SU-DHL-6 (cell line): ENCODE results near the gene MEOX2.

Source experiments
- H2AFZ ChIP-seq: fragments of 200-600 bp; sonication (generic); 2 replicates; pipeline ENCODE4 v1.6.1; 2014; ENCODE audit warnings: low read depth, mild to moderate bottlenecking, moderate library complexity, mixed read lengths, antibody characterized with exemption, low read length; ENCODE audit not compliant: severe bottlenecking
- H3F3A ChIP-seq: fragments of 200-600 bp; shearing (Covaris generic); 2 replicates; pipeline ENCODE4 v1.6.0; 2016; ENCODE audit warnings: antibody characterized with exemption, mild to moderate bottlenecking; ENCODE audit not compliant: insufficient read depth
- H3K27ac ChIP-seq: fragments of 200-600 bp; sonication (generic); 2 replicates; pipeline ENCODE4 v1.5.1; 2016; ENCODE audit warnings: low read depth, mild to moderate bottlenecking, low read length, moderate library complexity, mixed read lengths
- H3K27me3 ChIP-seq: fragments of 200-600 bp; sonication (generic), shearing (Covaris generic); 2 replicates; pipeline ENCODE4 v1.6.0; 2014; ENCODE audit warnings: mild to moderate bottlenecking, low read length
- H3K36me3 ChIP-seq: fragments of 200-600 bp; sonication (generic); 2 replicates; pipeline ENCODE4 v1.6.1; 2014; ENCODE audit warnings: mild to moderate bottlenecking, low read length, mixed read lengths
- H3K4me2 ChIP-seq: fragments of 300-600, 200-600 bp; shearing (Covaris generic), sonication (generic); 2 replicates; pipeline ENCODE4 v1.6.0; 2014; ENCODE audit warnings: low read length, low read depth, mild to moderate bottlenecking; ENCODE audit not compliant: poor library complexity, severe bottlenecking
- H3K4me3 ChIP-seq: fragments of 200-600 bp; sonication (generic); 2 replicates; pipeline ENCODE4 v1.5.1; 2014; ENCODE audit warnings: antibody characterized with exemption, low read length, mild to moderate bottlenecking, mixed read lengths; ENCODE audit not compliant: insufficient read depth, poor library complexity, severe bottlenecking
- H3K79me2 ChIP-seq: fragments of 200-600 bp; sonication (generic); 2 replicates; pipeline ENCODE4 v1.6.1; 2014; ENCODE audit warnings: mild to moderate bottlenecking, low read length, moderate library complexity; ENCODE audit not compliant: insufficient read depth
- H3K9ac ChIP-seq: fragments of 200-600 bp; sonication (generic); 2 replicates; pipeline ENCODE4 v1.7.0; 2014; ENCODE audit warnings: mild to moderate bottlenecking, low read length
- H3K9me2 ChIP-seq: fragments of 200-600 bp; sonication (generic); replicated peaks from 2 replicates; pipeline ENCODE4 v1.6.1; 2014; ENCODE audit warnings: low read length; ENCODE audit not compliant: insufficient read depth
- H3K9me3 ChIP-seq: fragments of 200-600 bp; sonication (generic); 2 replicates; pipeline ENCODE4 v1.6.1; 2014; ENCODE audit warnings: low read length, mixed read lengths; ENCODE audit not compliant: insufficient read depth
- H4K20me1 ChIP-seq: fragments of 200-600 bp; sonication (generic); 2 replicates; pipeline ENCODE4 v1.6.1; 2014; ENCODE audit warnings: low read depth, mild to moderate bottlenecking, antibody characterized with exemption, low read length, moderate library complexity, mixed read lengths
- CTCF ChIP-seq: fragments of 200-600 bp; sonication (generic); IDR thresholded peaks from one replicate; pipeline ENCODE4 v1.5.1; 2017; ENCODE audit warnings: antibody characterized with exemption, mild to moderate bottlenecking, low read length, moderate library complexity; ENCODE audit not compliant: insufficient read depth, poor library complexity, severe bottlenecking
- EZH2phosphoT487 ChIP-seq: fragments of 200-600 bp; sonication (generic), shearing (Covaris generic); conservative IDR thresholded peaks from 2 replicates; pipeline ENCODE4 v1.6.1; 2018; ENCODE audit warnings: mild to moderate bottlenecking, antibody characterized with exemption, low read length, moderate library complexity, mixed read lengths

MEOX2 gene

DNA sequence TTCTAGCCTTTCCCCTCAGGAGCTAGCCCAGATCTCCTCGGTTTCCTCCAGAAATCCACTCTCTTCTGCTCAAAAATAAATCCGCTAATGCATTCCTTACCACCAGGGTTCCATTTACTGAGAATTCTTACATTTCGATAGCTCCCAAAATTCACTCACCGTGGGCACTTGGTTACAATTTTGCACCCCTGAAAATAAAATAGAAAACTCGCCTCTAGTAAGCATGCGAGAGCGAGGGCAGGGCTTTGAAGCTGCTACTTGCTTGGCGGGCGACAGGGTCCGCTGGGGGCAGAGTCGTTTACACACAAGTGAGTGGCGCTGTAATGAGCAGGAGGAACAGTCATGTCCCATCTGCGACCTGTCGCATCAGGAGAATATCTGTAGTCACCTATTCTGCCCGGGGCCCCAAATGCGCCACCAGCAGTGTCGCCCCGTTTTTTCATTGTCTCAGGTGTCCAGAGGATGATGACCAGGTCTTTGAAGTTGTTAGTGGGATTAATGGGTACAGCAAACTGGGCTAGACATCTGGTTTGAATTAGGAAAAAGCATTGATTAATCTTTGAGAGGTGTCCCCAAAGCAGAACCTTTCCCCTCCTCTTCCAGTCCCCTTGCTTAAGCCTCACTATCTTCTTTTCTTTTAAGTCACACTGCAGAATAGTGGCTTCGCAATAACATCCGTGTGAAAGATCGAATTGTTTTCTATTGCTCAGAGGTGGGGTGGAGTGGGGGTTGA lies 1.2 kb upstream of the MEOX2 start:
- Histone ChIP-seq H3K9me2 (no peaks in the 10 kb centered on the region), H4K20me1 (no peaks in the 10 kb centered on the region), H3K27ac (no peak overlapping the region), H3K4me2 (no peak overlapping the region), H3K27me3 (no peaks in the 10 kb centered on the region), H3K4me3 (no peak overlapping the region), H3K9ac (no peak overlapping the region), H2AFZ (no peak overlapping the region), H3K36me3 (no peaks in the 10 kb centered on the region), H3K79me2 (no peaks in the 10 kb centered on the region), H3F3A (no peaks in the 10 kb centered on the region), H3K9me3 (no peaks in the 10 kb centered on the region)
- TF ChIP-seq CTCF: no peak
- TF ChIP-seq EZH2phosphoT487: no peak

DNA sequence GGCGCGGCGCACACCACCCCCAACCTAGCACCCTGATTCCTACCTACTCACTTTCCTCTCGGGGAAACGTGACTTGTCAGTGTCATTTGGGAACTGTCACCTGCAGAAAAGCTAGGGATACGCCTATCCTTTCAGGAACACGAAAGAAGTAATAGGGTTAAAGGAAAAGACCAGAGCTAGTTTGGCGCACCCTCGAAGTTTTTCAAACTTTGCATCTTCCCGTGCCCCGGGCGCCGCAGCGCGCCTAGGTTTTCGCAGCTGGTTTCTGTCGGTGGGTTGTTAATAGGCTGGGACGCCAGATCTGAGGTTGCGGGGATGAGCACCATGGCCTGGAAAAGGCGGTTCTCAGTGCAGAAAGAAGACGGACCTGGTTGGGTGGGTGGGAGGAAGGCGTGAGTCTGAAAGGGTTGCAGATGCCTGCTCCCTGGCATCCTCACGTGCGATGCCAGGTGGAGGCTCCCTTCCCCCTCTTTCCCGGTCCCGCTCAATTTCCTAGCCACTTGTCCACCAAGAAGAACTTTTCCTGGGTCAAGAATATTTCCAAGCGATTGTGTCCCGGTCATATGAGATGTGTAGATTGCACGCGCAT lies 568 bp upstream of the MEOX2 start:
- TF ChIP-seq EZH2phosphoT487 (no peak), CTCF (no peak)
- no peaks in the 10 kb centered on the region for H3K36me3 ChIP-seq
- no peaks in the 10 kb centered on the region for H3F3A ChIP-seq
- H3K9ac ChIP-seq: no peak overlapping the region
- no peaks in the 10 kb centered on the region for H3K9me2 ChIP-seq
- no peaks in the 10 kb centered on the region for H3K27me3 ChIP-seq
- no peaks in the 10 kb centered on the region for H3K79me2 ChIP-seq
- no peak overlapping the region for H2AFZ ChIP-seq
- no peak overlapping the region for H3K27ac ChIP-seq
- H3K4me2 ChIP-seq: no peak overlapping the region
- H4K20me1 ChIP-seq: no peaks in the 10 kb centered on the region
- no peak overlapping the region for H3K4me3 ChIP-seq
- H3K9me3 ChIP-seq: no peaks in the 10 kb centered on the region

GRCh38 chr7:15685358-15686294 lies 857 bp downstream of the MEOX2 start:
- no peak overlapping the region for H2AFZ ChIP-seq
- H3K27me3 ChIP-seq: no peaks in the 10 kb centered on the region
- H3K9me3 ChIP-seq: no peaks in the 10 kb centered on the region
- H3F3A ChIP-seq: no peaks in the 10 kb centered on the region
- no peak overlapping the region for H3K27ac ChIP-seq
- H3K9me2 ChIP-seq: no peaks in the 10 kb centered on the region
- H3K36me3 ChIP-seq: no peaks in the 10 kb centered on the region
- no peak for TF ChIP-seq EZH2phosphoT487
- no peak for TF ChIP-seq CTCF
- no peak overlapping the region for H3K4me2 ChIP-seq
- H3K4me3 ChIP-seq: no peak overlapping the region
- no peak overlapping the region for H3K9ac ChIP-seq
- H4K20me1 ChIP-seq: no peaks in the 10 kb centered on the region
- no peaks in the 10 kb centered on the region for H3K79me2 ChIP-seq
